COLO829 (cell line): ENCODE results near the gene DUSP10.

Experiments
- DNase-seq: peaks from one replicate; pipeline ENCODE4 v3.0.0; 2012; ENCODE audit warnings: low spot score

The DUSP10 gene

DNA sequence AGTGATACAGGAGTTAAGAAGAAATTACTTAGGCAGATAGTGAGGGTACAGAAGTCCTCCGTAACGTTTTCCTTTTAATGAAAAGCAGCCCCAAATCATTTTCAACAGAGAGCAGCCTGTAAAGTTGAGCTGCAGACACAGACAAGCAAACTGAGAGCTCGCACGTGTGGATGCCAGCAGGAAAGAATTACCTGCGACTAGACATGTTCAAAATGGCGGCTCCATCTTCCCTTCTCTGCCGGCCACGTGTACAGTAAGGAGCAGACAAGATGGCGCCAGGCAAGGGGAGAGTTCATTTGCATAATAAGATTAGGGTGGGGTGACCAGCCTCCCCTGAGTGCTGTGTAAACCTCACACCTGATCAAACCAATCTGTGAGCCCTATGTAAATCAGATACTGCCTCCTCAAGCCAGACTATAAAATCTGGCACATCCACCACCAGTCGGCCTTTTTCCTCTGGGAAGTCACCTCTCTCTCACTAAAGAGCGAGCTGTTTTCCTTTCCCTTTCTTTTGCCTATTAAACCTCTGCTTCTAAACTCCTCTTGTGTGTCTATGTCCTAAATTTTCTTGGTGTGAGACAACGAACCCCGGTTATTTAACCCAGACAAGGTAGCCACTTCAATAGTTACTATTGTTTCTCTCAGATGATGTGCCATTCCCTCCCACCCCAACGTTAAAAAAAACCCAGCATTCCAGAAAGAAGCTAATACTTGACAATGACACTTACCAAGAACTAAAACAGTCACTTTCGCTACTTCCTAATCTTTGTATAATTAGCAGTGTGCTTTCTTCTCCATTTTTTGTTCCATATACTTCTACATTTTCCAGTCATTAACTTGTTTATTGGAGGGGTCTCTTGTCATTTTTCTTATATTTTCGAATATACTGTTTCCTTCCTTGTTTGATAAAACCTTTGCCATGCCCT, 27.4 kb downstream of the DUSP10 start:
- DNase-seq = no peak

GRCh38 chr1:221712776-221713431, 29.0 kb downstream of the DUSP10 start:
- DNase-seq = no peak

DNA sequence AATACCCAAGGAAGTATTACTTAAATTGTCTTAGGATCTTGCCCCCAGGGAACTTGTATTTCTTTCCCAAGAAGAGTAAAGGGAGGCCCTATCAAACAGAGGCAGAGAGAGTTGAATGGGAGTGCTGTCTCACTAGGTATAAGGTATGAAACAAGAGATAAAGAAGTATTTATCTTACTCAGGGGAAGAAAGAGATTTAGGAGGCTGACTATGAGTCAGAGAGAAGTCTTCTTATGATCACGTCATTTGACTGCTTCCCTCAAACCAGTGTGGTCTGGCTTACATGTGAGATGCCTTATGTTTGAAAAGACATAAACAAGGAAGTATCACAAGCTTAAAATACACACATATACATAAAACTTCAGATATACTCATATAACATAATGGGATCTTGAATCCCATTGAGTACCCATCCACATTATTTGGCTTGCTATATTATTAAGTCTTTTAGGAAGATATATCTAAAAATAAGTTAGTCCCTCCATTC, 29.6 kb downstream of the DUSP10 start:
- DNase-seq = peak; percentile 78

GRCh38 chr1:221711656-221712055, 30.2 kb downstream of the DUSP10 start:
- DNase-seq = no peak

DNA sequence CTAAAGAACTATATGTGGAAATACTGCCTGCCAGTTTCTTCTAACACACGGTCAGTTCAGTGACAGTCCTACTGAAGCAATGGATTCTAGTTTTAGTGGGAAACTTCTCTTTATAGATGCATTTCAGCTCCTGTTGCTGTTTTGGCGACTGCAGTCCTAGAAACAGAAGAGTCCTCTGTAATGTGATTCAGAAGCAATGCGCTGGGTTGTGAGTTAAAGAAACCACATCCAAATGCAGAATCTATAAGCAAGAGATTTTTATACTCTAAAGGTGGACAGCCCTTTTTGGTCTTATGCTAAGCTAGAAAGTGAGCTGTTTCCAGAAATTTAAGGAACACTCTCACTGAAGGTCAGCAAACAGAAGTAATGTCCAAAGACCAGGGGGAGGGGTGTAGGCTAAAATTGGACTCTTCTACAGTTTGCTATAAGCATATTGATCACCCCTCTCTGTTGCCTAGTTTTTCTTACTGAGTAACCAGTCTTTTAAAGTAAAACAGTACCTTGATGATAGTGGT, 30.8 kb downstream of the DUSP10 start:
- DNase-seq = no peak

GRCh38 chr1:221709854-221710253, 32.0 kb downstream of the DUSP10 start:
- no peak for DNase-seq

DNA sequence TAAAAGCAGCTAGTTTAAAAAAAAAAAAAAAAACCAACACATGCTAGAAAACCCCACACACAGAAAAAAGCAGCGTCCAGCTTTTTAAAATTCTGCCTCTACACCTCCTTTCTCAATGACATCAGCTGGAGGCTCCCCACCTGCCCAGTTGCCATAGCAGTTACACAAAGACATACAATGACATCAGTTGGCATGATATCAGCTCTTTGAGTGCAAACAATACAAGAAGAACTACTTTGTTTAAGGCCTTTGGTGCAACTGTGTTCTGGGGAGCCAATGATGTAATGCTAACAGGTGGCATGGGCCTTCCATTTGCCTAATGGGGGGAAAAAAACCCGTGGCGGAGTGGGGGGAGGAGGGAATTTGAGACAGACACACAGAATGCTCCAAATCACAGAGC, 32.9 kb downstream of the DUSP10 start:
- DNase-seq = no peak

DNA sequence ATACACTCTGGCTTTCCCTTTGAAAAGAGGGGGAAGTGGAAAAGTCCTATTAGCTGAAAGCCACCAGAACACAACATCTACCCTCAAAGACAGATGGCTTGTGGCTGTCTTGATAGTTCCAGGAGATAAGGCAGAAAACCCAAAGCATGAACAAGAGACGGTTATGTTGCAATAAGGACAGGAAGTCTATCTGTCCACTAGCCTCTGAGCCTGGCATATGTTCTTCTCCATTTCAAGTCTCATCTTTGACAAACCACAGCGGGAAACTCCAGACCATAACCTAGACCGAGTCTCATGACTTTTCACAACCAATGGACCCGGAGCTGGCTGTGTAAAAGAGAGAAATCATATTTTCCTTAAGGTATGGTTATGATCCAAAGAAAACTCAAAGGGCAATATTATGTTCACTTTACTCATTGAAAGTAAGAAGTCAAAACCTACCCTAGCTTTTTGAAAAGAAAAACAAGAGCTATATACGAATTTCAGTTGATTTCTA, 33.8 kb downstream of the DUSP10 start:
- no peak for DNase-seq

DNA sequence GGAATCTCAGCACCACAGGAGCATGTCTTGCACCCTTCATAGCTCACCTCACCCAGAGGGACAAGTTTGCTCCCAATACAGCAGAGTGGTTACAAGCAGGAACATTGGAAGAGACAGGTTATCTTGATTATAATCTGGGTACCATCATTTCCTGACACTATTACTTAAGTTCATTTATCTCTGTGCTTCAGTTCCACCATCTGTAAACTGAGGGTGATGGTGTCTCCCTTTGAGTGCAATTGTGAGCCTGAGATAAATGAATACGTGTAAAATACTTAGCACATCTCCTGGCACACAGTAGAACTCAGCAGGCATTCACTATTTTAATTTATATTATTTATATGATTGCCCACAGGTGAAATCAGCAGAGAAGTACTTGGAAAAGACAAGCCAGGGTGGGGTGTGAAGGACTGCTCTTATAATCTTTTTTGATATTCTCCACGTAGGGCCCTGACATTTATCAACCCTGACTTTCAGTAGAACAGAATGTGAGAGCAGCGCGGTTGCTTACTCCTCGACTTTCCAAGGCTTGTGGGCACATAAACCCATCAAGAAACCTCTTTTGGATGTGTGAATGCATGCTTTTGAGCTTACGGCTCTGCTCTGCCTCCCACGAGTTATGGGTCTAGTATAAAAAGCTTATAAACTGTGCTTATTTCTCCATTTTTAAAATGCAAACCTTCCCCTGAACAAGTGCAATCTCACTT, 34.9 kb downstream of the DUSP10 start:
- no peak for DNase-seq

DNA sequence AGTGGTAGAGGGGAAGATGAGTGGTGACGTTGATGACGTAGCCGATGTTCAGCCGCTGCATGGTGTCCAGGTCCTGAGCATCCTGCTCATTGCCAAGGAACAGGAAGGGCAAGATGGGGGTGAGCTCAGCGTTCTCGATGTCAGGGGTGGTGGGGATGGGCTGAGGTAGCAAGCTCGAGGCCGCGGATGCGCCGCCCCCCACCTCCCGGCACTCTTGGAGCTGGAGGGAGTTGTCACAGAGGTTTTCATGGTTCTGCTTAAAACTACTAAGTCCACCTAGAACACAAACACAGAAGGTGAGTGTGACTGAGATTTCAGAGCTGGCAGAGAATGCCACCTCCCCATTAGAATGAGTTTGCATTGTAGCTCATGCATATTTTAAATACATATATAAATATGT, 35.7 kb downstream of the DUSP10 start:
- DNase-seq = no peak

DNA sequence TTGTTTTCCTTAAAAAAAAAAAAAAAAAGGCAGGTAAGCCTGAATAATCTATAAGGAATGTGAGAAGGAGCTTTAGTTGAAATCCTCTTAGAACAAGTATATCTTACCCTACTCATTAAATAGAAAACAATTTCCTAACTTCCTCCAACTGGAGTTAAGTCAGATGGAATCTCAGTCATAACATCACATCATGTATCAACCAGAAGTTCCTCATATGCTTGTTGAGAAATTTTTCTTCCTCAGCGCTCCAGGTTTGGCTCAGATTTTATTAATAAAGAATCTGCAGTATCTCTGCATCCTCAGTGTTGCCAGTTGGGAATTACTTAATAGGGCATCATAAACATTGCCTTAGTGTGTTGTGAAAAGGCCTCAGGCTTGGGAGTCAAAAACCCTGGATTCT, 37.6 kb downstream of the DUSP10 start:
- no peak for DNase-seq

DNA sequence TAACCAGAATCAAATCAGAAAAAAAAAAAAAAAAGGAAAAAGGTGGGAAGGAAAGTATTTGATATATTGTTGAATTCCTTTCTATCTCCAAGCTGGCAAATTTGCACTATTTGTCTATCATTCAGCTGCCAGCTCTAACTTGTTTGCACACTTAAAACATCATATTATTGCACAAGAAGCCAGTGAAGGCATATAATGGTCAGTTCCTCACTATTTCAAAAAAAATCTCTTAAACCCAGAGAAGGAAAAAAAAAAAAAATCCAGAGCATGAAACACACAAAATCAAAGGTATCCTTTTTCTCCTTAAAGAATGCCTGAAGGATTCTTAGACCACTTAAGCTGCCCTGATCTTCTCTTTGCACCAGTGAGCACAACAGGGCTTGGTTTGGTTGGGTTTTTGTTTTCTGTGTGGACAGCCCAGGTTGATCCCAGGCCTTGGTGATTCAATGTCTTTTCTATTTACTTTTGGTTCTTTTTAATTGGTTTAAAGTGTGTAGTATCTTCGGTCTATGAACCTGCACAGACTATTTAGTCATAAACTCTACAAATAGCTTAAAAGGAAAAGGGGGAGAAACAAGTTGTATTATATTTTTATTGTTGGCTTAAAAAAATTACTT, 40.2 kb downstream of the DUSP10 start:
- DNase-seq = no peak

DNA sequence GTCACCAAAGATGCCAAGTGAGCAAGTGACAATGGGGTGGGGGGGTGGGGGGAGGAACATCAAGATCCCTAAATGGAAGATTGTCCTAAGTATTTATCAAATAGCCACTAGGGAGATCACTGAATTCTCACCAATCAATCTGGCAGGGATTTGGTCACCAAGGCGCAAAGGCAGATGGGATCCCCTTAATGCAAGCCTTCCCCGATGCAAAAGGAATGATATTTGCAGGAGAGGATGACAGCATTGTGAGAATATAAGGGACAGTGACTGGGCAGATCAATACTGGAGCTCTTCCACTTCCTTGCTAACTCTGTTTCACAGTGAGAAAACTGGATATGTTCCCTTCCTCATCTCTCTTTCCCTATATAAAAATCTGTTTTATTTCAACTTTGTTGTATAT, 40.9 kb downstream of the DUSP10 start:
- DNase-seq = no peak

DNA sequence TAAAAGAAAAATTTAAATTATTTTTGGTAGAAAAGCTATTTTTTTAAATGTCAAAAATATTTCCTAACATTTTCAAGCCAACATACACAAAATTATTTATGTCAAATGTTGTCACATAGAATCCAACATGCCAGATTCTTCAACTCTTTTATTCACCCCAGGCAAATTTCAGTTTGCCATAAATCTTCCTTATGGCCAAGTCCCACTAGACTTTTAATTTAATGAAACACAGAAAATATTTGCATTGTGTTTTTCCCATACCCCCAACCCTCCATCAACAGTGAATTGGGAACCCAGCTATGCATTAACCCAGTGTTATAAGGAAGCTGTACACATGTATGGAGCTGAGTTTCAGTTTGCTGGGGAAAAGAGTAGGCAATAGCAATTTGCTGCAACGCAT, 41.4 kb downstream of the DUSP10 start:
- DNase-seq = no peak

- no peak for DNase-seq
Measured at GRCh38 chr1:221699978-221700519, 41.8 kb downstream of the DUSP10 start.

DNA sequence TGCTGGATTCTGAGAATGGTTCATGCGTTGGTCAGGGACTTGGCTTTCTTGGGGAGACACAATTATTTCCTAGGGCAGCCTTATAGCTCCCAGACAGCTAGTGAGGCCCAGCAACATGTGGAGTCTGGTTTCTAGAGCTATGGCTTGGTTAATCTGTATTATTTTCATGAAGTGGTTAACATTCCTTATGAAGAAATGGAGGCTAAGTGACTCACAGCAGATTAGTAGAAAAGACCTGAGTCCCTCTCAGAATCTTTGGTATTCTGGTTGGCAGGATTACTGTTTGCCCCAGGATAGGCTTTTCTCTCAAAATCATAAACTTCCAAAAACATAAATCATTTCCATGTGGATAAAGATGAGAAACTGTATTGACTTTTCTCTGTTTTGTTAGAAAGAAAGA, 42.3 kb downstream of the DUSP10 start:
- no peak for DNase-seq

- DNase-seq = no peak
Measured at GRCh38 chr1:221698579-221699349, 43.1 kb downstream of the DUSP10 start.

GRCh38 chr1:221697923-221698425, 43.9 kb downstream of the DUSP10 start:
- no peak for DNase-seq

DNA sequence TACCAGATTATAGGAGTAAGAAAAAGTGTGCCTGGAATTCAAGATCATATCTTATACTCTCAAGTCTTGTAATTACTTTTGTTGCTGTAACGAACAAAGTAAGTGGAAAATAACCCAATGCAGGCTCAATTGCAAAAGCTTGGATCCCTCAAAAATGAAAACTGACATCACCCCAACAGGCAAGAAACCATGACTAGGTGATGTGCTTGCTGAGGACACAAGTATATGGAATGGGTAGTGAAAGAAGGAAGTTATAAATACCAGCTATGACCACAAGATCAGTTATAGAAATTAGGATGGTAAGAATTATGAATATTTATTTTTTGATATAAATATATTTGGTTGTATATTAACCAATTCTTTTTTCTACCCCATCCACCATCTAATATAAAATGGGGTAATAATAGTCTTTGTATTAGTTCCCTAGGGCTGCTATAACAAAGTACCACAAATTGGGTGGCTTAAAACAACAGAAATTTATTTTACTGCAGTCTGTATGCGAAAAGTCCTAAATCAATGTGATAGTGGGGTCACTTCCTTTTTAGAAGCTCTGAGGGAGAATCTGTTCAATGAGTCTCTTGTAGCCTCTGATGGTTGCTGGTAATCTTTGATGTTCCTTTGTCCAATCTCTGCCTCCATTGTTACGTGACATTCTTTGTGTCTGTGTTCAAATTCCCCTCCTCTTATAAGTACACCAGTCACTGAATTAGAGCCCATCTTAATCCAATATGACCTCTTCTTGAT, 45.0 kb downstream of the DUSP10 start:
- DNase-seq = no peak

DNA sequence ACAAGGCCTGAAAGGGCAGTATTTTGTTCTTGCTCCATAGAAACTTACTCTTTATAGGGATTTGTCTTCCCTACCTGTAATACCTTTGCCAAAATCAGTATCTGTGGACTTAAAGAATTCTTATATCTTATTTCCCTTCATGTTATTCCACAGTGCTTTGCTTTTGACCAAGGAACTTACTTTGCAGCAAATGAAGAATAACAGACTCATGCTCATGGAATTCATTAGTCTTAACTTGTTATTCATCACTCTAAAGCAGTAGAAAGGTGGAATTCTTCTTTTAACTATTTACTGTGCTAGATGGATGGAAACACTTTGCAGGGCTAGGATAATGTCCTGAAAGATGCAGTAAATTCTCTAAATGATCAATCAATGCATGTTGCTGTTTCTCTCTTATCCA, 45.9 kb downstream of the DUSP10 start:
- no peak for DNase-seq
